Measurements from ENCODE around the gene ABHD16A. TPM values are rescaled to one million over a fixed set of nuclear protein-coding genes. Genes with fewer than 3 reads are reported as not detected.

Gene ABHD16A
- total RNA-seq, 1 donor, result 37.9 TPM

GRCh38 chr6:31655349-31656237 lies 47.5 kb downstream of the ABHD16A start, which contains the start of gene APOM:
APOM (plus strand) TSS chr6:31655894; CDS start chr6:31655967, 73 bp downstream.

Small RNAs within 50 kb of the gene (small RNA-seq; reads per million reads assigned to genes)
- not detected for gene LY6G6D
- gene MIR4646, result 0.08 reads per million
- not detected for gene RF00019

Other genes with a start within 250 kb of the ABHD16A start
- gene MICB, start 205.2 kb downstream of the ABHD16A start, total RNA-seq, result 17.6 and 24.3 TPM in 2 replicates
- gene MCCD1, start 174.4 kb downstream of the ABHD16A start, total RNA-seq, result not detected in 2 replicates
- 458 and 488 TPM in 2 replicates for gene DDX39B, start 161.3 kb downstream of the ABHD16A start, total RNA-seq
- gene ATP6V1G2, start 156.7 kb downstream of the ABHD16A start, total RNA-seq, result 0.33 and 1.2 TPM in 2 replicates
- gene NFKBIL1, start 155.7 kb downstream of the ABHD16A start, total RNA-seq, result 24.1 and 36.9 TPM in 2 replicates
- gene LTA, start 131.0 kb downstream of the ABHD16A start, total RNA-seq, result not detected in 2 replicates
- not detected in 2 replicates for gene TNF, start 127.8 kb downstream of the ABHD16A start, total RNA-seq
- gene LTB, start 120.9 kb downstream of the ABHD16A start, total RNA-seq, result 3.9 and 4.7 TPM in 2 replicates
- gene LST1, start 117.0 kb downstream of the ABHD16A start, total RNA-seq, result 0.48 TPM in 1 of 2 replicates, not detected in the other
- not detected in 2 replicates for gene NCR3, start 110.3 kb downstream of the ABHD16A start, total RNA-seq
- gene AIF1, start 88.1 kb downstream of the ABHD16A start, total RNA-seq, result not detected in 2 replicates
- 91.2 and 102 TPM in 2 replicates for gene PRRC2A, start 82.6 kb downstream of the ABHD16A start, total RNA-seq
- 239 and 265 TPM in 2 replicates for gene BAG6, start 50.7 kb downstream of the ABHD16A start, total RNA-seq
- gene APOM, start 47.4 kb downstream of the ABHD16A start, total RNA-seq, result 0.29 and 0.65 TPM in 2 replicates
- 20.6 and 21.4 TPM in 2 replicates for gene C6orf47, start 42.5 kb downstream of the ABHD16A start, total RNA-seq
- gene GPANK1, start 38.3 kb downstream of the ABHD16A start, total RNA-seq, result 15.1 and 17.3 TPM in 2 replicates
- 205 and 210 TPM in 2 replicates for gene CSNK2B, start 37.2 kb downstream of the ABHD16A start, total RNA-seq
- gene LY6G5B, start 33.3 kb downstream of the ABHD16A start, total RNA-seq, result 4.2 and 6.1 TPM in 2 replicates
- 1.3 and 2.4 TPM in 2 replicates for gene LY6G5C, start 22.3 kb downstream of the ABHD16A start, total RNA-seq
- gene LY6G6F, start 3.5 kb upstream of the ABHD16A start, total RNA-seq, result not detected in 2 replicates
- gene LY6G6D, start 12.0 kb upstream of the ABHD16A start, total RNA-seq, result not detected in 2 replicates
- not detected in 2 replicates for gene LY6G6C, start 18.4 kb upstream of the ABHD16A start, total RNA-seq
- gene MPIG6B, start 20.0 kb upstream of the ABHD16A start, total RNA-seq, result not detected in 2 replicates
- 87.2 and 113 TPM in 2 replicates for gene DDAH2, start 26.0 kb upstream of the ABHD16A start, total RNA-seq
- gene CLIC1, start 33.2 kb upstream of the ABHD16A start, total RNA-seq, result 800 and 906 TPM in 2 replicates
- gene MSH5, start 36.7 kb upstream of the ABHD16A start, total RNA-seq, result 12.7 and 18.8 TPM in 2 replicates
- 2.1 TPM in 1 of 2 replicates, not detected in the other for gene SAPCD1, start 59.3 kb upstream of the ABHD16A start, total RNA-seq
- gene VWA7, start 74.0 kb upstream of the ABHD16A start, total RNA-seq, result 0.10 and 0.65 TPM in 2 replicates
- 78.5 and 88.8 TPM in 2 replicates for gene VARS1, start 92.4 kb upstream of the ABHD16A start, total RNA-seq
- 42.8 and 45.1 TPM in 2 replicates for gene LSM2, start 103.6 kb upstream of the ABHD16A start, total RNA-seq
- gene HSPA1L, start 112.0 kb upstream of the ABHD16A start, total RNA-seq, result 0.98 and 1.1 TPM in 2 replicates
- gene HSPA1A, start 112.2 kb upstream of the ABHD16A start, total RNA-seq, result 53.3 and 53.9 TPM in 2 replicates
- 37.2 and 55.5 TPM in 2 replicates for gene HSPA1B, start 124.4 kb upstream of the ABHD16A start, total RNA-seq
- gene NEU1, start 159.5 kb upstream of the ABHD16A start, total RNA-seq, result 53.2 and 55.9 TPM in 2 replicates
- gene SLC44A4, start 175.7 kb upstream of the ABHD16A start, total RNA-seq, result under 0.01 and 0.29 TPM in 2 replicates
- 37.7 and 51.6 TPM in 2 replicates for gene EHMT2, start 194.4 kb upstream of the ABHD16A start, total RNA-seq
- gene ZBTB12, start 198.8 kb upstream of the ABHD16A start, total RNA-seq, result 1.5 and 2.6 TPM in 2 replicates
- gene C2, start 224.4 kb upstream of the ABHD16A start, total RNA-seq, result 0.65 TPM in 1 of 2 replicates, not detected in the other
- 0.98 and 1.2 TPM in 2 replicates for gene CFB, start 242.8 kb upstream of the ABHD16A start, total RNA-seq

All from vein endothelial cell (primary cell).